GM19238 (cell line): Measurements from ENCODE around the gene C8G.

Experiments used
- DNase-seq: peaks from one replicate; pipeline ENCODE4 v3.0.0; 2011; ENCODE audit warnings: low spot score; ENCODE audit not compliant: insufficient read length

The C8G gene

GRCh38 chr9:136944519-136945332 lies at the start of gene C8G, which contains the start of gene FBXW5:
Gene C8G, plus strand, starts transcription at chr9:136945243. Its CDS starts 78 bp downstream, at chr9:136945321.
Gene FBXW5, minus strand, starts transcription at chr9:136944738. Its CDS starts 655 bp downstream, at chr9:136944083.
- peak; percentile 99 for DNase-seq

GRCh38 chr9:136896027-136896426 lies 49.0 kb upstream of the C8G start:
- DNase-seq: no peak

GRCh38 chr9:136898483-136899100 lies 46.5 kb upstream of the C8G start:
- DNase-seq: no peak

GRCh38 chr9:136899196-136899595 lies 45.8 kb upstream of the C8G start:
- peak; percentile 39 for DNase-seq

GRCh38 chr9:136900556-136900955 lies 44.5 kb upstream of the C8G start:
- DNase-seq: no peak

GRCh38 chr9:136900988-136901515 lies 44.0 kb upstream of the C8G start:
- no peak for DNase-seq

- peak; percentile 74 for DNase-seq
These were observed 43.4 kb upstream of the C8G start for GRCh38 chr9:136901516-136902258.

- peak; percentile 89 for DNase-seq
These were observed 42.7 kb upstream of the C8G start for GRCh38 chr9:136902259-136902821.

- no peak for DNase-seq
These were observed 41.9 kb upstream of the C8G start for GRCh38 chr9:136903041-136903554.

- DNase-seq: no peak
These were observed 38.8 kb upstream of the C8G start for GRCh38 chr9:136906266-136906665.

- no peak for DNase-seq
These were observed 37.8 kb upstream of the C8G start for GRCh38 chr9:136907011-136907914.

- DNase-seq: no peak
These were observed 34.7 kb upstream of the C8G start for GRCh38 chr9:136910197-136910900.

GRCh38 chr9:136910901-136911245 lies 34.2 kb upstream of the C8G start:
- DNase-seq: no peak

- no peak for DNase-seq
These were observed 31.2 kb upstream of the C8G start for GRCh38 chr9:136913701-136914438.

- no peak for DNase-seq
These were observed 29.3 kb upstream of the C8G start for GRCh38 chr9:136915632-136916329.

- DNase-seq: no peak
These were observed 28.5 kb upstream of the C8G start for GRCh38 chr9:136916330-136917184.

GRCh38 chr9:136917902-136918301 lies 27.1 kb upstream of the C8G start:
- DNase-seq: no peak
